ENCODE measurements around the gene ZNF524.

ZNF524 gene

GRCh38 chr19:55640577-55641425, 40.7 kb downstream of the ZNF524 start, which contains the start of gene ZNF580:
TSS of gene ZNF580 (plus strand) at chr19:55641002. CDS start at chr19:55642509, 1,507 bp downstream.
- peak; percentile 77 for FAIRE-seq
- DNase-seq (ENCODE audit: insufficient read length, low spot score): no peak

DNA sequence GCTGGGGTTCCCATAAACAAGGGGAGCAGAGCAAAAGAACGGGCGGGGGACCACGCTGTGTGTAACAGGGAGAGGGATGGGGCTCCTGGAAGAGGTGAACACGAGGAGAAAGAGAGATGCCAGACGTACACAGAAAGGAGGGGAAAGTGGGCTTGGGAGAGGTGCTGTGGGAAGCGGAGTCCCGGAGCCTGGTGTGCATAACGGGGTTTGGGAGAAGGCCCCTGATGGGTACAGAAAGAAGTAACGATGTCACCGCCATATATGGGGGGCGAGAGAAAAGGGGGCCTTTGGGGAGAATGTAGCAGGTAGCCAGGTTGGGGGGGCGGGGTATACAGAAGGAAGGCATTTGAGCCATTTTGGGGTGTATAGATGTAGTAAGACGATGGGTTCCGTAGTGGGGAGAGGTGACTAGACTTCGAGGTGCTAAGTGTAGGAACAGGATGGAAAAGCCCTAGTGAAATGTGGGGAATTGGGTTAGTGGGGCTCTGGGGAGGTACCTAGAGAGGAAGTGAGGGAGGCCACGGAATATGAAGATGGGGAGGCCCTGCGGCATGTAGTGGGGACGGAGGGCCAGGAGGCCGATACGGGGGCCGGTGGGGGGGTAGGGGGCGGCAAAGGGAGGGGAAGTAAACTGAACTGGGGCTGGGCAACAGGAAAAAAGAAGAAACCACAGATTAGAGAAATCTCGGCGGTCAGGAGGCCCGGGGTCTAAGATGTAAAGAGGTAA, 41.5 kb downstream of the ZNF524 start:
- DNase-seq (ENCODE audit: insufficient read length, low spot score) (no peak), FAIRE-seq (peak; percentile 39)

- DNase-seq (ENCODE audit: insufficient read length, low spot score): no peak
Measured at GRCh38 chr19:55642153-55643002, 42.3 kb downstream of the ZNF524 start.

DNA sequence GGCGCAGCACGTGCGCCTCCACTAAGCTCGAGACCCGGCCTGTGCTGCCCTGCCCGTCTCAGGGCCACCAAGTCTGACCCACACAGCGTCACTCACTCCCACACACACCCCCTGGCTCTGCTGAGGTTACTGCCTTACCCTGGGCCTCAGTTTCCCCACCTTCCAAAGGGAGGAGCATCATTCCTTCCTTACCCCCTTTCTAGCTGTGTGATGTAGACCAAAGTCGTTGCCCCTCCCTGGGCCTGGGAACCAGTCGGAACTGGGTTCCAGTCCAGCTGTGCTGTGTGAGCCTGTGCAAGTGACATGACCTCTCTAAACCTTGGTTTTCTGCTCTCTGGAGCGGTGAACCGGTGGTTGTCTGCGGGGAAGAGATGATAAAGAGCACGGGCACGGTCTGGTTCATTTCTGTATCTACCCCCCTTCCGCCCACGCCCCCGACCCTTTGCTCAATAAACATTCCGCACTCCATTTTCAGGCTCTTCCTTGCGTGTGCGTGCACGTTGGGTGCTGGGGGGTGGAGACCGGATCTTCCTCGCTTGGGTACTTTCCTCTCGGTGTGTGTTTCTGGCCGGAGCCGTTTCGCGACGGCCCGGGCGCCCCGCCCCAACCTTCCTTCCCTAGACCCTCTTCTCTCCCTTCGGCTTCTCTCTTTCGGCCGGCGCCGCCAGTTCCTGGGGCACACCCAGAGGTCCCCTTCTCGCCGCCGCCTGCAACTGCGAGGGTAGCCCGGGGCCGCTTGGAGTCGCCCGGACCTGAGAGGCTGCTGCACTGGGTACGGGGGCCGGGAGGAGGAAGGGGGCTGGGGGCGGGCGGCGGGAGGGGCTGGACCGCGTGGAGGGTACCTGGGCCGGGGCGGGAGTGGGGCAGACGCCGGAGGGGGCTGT, 43.2 kb downstream of the ZNF524 start, which contains the start of gene ZNF581:
Gene ZNF581 (plus strand): TSS at position 647 of the 884 bp plus-strand sequence. CDS start 923 bp downstream, outside the sequence.
- DNase-seq (ENCODE audit: insufficient read length, low spot score) (peak; percentile 80), FAIRE-seq (peak; percentile 91)

More at GRCh38 chr19:55642153-55643002, 42.3 kb downstream of the ZNF524 start:
- no peak for FAIRE-seq

- no peak for DNase-seq (ENCODE audit: insufficient read length, low spot score)
- FAIRE-seq: no peak
Measured at GRCh38 chr19:55643887-55644176, 43.7 kb downstream of the ZNF524 start.

GRCh38 chr19:55644191-55644833, 44.2 kb downstream of the ZNF524 start:
- DNase-seq (ENCODE audit: insufficient read length, low spot score) (no peak), FAIRE-seq (no peak)

GRCh38 chr19:55644842-55645511, 44.9 kb downstream of the ZNF524 start:
- FAIRE-seq (no peak), DNase-seq (ENCODE audit: insufficient read length, low spot score) (no peak)

DNA sequence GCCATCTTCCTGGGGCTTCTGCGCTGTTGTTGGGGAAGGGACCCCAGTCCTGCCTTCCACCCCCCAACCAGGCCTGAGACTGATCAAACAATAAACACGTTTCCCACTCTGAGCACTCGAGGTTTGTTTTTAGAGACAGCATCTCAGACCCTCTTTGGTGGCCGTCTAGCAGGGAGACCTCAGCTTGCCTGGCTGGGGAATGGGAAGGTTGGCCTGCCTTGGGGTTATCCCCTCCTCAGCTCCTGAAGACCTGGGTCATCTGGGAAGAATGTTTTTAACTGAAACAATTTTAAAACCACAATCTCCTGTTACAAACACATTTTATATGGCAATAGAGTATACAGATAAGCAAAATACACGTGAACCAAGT, 45.4 kb downstream of the ZNF524 start:
- FAIRE-seq: no peak
- DNase-seq (ENCODE audit: insufficient read length, low spot score): no peak

GRCh38 chr19:55646889-55647731, 47.0 kb downstream of the ZNF524 start:
- peak; percentile 84 for FAIRE-seq
- DNase-seq (ENCODE audit: insufficient read length, low spot score): no peak

DNA sequence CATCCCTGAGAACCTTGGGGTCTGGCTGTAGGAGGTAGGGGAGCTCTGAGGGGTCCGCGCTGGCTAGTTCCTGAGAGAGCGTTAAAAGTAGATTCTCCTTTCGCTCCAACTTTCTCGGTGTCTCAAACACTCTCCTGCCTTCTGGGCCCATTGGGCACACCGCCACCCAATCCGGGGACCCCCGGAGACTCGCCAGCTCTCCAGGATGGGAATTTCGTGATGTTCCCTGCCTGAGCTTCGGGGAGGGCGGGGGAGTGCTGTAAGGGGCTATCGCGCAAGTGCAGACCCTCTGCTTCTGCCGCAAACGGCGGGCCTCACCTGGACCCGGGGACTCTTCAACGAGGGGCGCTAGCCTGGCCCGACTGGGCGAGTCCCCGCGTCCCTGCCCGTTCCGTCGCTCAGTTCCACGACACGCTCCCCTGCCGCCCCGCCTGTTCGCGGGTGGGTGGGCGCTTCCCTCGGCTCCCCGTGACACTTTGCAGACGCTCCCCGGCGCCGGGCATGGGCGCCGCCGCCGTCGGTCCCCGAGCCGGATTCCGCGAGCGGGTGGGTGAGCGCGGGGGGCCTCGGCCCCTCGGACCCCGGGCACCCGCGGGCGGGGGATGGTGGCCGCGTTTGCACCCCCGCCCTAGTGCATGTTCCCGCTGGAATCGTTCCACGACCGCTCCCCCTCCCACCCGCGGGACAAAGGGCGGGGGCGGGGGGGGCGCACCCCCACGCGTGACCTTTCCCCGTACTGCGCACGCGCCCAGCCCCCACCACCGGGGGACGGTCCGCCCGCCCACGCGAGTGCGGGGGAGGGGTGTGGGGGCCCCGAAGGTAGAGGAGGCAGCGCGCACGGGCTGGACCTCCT, 47.9 kb downstream of the ZNF524 start, which contains the start of gene CCDC106:
Gene CCDC106 (plus strand): TSS at position 481 of the 853 bp plus-strand sequence. CDS start 835 bp downstream, outside the sequence.
- DNase-seq (ENCODE audit: insufficient read length, low spot score) (no peak), FAIRE-seq (peak; percentile 79)

DNA sequence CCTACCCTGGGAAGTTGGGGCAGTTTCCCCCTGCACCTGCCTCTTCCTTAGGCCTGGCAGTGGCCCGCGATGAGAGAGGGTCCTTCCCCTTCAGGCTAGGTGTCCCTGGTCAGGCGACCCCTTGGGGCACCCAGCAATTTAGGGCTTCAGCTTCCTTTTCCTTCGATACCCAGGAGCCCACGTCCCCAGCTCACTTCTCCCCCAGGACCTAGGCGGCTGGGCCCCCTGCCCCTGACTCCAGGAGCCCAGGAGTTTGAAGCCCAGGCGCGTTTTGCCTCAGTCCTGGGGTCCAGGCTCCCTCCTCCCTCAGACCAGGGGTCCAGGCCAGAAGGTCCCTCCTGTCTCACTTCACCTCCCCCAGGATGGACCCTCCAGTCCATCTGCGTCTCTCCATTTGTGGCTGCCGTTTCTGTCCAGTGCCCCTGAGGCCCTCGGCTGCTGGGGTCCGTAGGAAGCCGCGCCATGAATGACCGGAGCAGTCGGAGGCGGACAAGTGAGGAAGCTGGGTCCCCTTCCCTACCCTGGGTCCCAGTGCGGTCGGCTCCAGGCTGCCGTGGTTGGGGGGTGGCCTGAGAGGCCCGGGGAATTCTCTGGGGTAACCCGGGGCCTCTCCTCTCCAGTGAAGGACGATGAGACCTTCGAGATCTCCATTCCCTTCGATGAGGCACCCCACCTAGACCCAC, 48.6 kb downstream of the ZNF524 start:
- FAIRE-seq (no peak), DNase-seq (ENCODE audit: insufficient read length, low spot score) (no peak)

DNA sequence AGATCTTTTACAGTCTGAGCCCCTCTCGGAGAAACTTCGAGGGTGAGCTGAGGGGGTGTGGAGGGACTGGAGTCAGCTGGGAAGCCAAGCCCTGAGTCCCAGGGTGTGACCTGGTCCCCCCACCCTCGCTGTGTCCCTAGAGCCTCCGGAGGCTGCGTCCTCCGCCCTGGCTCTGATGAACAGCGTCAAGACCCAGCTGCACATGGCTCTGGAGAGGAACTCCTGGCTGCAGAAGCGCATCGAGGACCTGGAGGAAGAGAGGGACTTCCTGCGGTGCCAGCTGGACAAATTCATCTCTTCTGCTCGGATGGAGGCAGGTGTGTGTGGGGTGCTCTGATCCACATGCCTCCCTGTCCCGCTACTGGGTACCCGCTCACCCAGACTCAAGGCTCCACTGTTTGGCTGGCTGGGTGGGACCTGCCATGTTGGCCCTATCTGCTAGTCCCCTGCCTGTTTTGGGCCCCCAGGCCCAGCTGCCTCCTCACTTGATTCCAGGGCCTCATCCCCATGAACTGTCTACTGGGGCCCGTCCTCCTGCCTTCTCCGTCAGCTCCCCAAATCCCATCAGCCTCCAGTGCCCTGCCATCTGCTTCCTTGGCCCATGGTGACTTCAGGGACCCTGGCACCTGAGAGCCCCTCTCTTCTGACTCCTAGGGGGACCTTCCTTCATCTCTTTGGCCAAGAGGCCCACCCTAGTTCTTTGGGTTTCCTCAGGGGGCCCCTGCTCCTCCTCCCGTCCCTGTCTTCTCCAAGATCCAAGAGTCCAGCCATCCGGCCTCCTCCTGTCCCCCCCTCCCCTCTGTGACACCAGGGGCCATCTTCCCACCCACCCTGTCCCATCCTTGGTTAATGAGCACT, 49.4 kb downstream of the ZNF524 start:
- FAIRE-seq (no peak), DNase-seq (ENCODE audit: insufficient read length, low spot score) (no peak)

- no peak for FAIRE-seq
Measured at GRCh38 chr19:55650126-55650557, 50.1 kb downstream of the ZNF524 start.

GRCh38 chr19:55650602-55651230, 50.6 kb downstream of the ZNF524 start:
- FAIRE-seq: no peak
- DNase-seq (ENCODE audit: insufficient read length, low spot score): no peak

More at GRCh38 chr19:55650126-55650557, 50.1 kb downstream of the ZNF524 start:
- DNase-seq (ENCODE audit: insufficient read length, low spot score): no peak

DNA sequence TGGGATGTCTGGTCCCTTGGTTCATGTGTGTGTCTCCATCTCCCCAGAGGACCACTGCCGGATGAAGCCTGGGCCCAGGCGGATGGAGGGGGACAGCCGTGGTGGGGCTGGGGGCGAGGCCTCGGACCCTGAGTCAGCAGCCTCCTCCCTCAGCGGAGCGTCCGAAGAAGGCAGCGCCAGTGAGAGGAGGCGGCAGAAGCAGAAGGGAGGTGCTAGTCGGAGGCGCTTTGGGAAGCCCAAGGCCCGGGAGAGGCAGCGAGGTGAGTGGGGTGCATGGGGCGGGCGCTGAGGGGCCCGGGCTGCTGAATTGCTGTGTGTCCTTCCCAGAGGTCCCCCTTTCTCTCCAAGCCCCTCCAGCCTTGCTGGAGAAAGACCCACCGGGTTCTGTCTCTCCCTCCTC, 51.1 kb downstream of the ZNF524 start:
- DNase-seq (ENCODE audit: insufficient read length, low spot score) (no peak), FAIRE-seq (no peak)
